B cell (primary cell): ENCODE results near the gene ENTHD1. TPM values are rescaled to one million over a fixed set of nuclear protein-coding genes. Genes with fewer than 3 reads are reported as not detected.

Experiments used
- ATAC-seq: fragments of 200-7000 bp; cut with Tn5 transposase; one replicate; pipeline ENCODE4 v1.10.0; 2021; ENCODE audit warnings: low read depth, mild to moderate bottlenecking, moderate number of reproducible peaks, moderate library complexity
- CTCF ChIA-PET: fragments of 350-600 bp; sonication (Branson Sonifier 250); formaldehyde crosslinking; loops from one replicate; lab custom pipeline; 2021; ENCODE audit warnings: antibody characterized with exemption, inconsistent platforms; lab: Charles Lee
- POLR2A ChIA-PET: fragments of 350-600 bp; sonication (Branson Sonifier 250); formaldehyde crosslinking; loops from one replicate; lab custom pipeline; 2021; ENCODE audit warnings: antibody characterized with exemption; lab: Charles Lee
- DNase-seq: peaks from one replicate; pipeline ENCODE4 v3.0.0; 2013
- H2AFZ ChIP-seq: 2 replicates; pipeline ENCODE4 v1.6.1; 2012; ENCODE audit warnings: mild to moderate bottlenecking, low read depth, low read length; ENCODE audit not compliant: insufficient read depth, poor library complexity, severe bottlenecking
- H3K27ac ChIP-seq, 2 donors: 1 replicate in 1 of 2; 2 replicates in 1 of 2; pipeline ENCODE4 v1.5.1; 2012 to 2013; ENCODE audit warnings: low read length in 2 of 2, mild to moderate bottlenecking in 2 of 2, moderate library complexity in 1 of 2
- H3K27me3 ChIP-seq, 4 experiments: fragments of 200-600 bp in 1 of 4; sonication (generic) in 1 of 4; replicated peaks in 1 of 4; 1 replicate in 2 of 4; 2 replicates in 2 of 4; pipeline versions ENCODE4 v1.6.1 to v1.7.0; 2013 to 2016; ENCODE audit warnings: low read length in 3 of 4, mild to moderate bottlenecking in 2 of 4, mixed read lengths in 1 of 4, moderate library complexity in 1 of 4; ENCODE audit not compliant: insufficient read depth in 4 of 4, control insufficient read depth in 3 of 4; ENCODE audit errors: control extremely low read depth in 1 of 4
- H3K36me3 ChIP-seq, 2 experiments: replicated peaks in 1 of 2; 1 replicate in 1 of 2; 2 replicates in 1 of 2; pipeline versions ENCODE4 v1.6.1 to v1.7.1; 2013; ENCODE audit warnings: low read length in 1 of 2; ENCODE audit not compliant: insufficient read depth in 2 of 2, control insufficient read depth in 1 of 2; ENCODE audit errors: control extremely low read depth in 1 of 2, extremely low read depth in 1 of 2
- H3K4me1 ChIP-seq, 2 donors: fragments of 200-600 bp in 1 of 2; sonication (generic) in 1 of 2; 1 replicate in 1 of 2; 2 replicates in 1 of 2; pipeline versions ENCODE4 v1.5.1 to v1.6.1; 2013 to 2017; ENCODE audit warnings: low read length in 2 of 2; ENCODE audit not compliant: control insufficient read depth in 2 of 2, insufficient read depth in 2 of 2
- H3K4me2 ChIP-seq: replicated peaks from 2 replicates; pipeline ENCODE3; 2012; ENCODE audit warnings: mild to moderate bottlenecking, low read depth, low read length; ENCODE audit not compliant: poor library complexity, severe bottlenecking
- H3K4me3 ChIP-seq, 5 experiments: fragments of 200-600 bp in 1 of 5; sonication (generic) in 1 of 5; 1 replicate in 3 of 5; 2 replicates in 2 of 5; pipeline versions ENCODE4 v1.5.1 to v1.7.0; 2011 to 2016; ENCODE audit warnings: low read length in 4 of 5, mild to moderate bottlenecking in 4 of 5, low read depth in 2 of 5, control low read depth in 1 of 5, moderate library complexity in 1 of 5; ENCODE audit not compliant: insufficient read depth in 1 of 5; ENCODE audit errors: control extremely low read depth in 1 of 5, extremely low read depth in 1 of 5
- H3K79me2 ChIP-seq: fragments of 200-600 bp; sonication (generic); one replicate; pipeline ENCODE4 v1.6.0; 2016; ENCODE audit warnings: low read length; ENCODE audit not compliant: control insufficient read depth, insufficient read depth
- H3K9ac ChIP-seq: fragments of 200-600 bp; sonication (generic); 2 replicates; pipeline ENCODE4 v1.6.1; 2017; ENCODE audit warnings: mild to moderate bottlenecking, low read length, moderate library complexity
- H3K9me3 ChIP-seq, 3 donors: one replicate each; pipeline versions ENCODE4 v1.6.1 to v1.7.1; 2013; ENCODE audit warnings: low read length in 2 of 3; ENCODE audit not compliant: control insufficient read depth in 2 of 3, insufficient read depth in 1 of 3; ENCODE audit errors: control extremely low read depth in 1 of 3
- H4K20me1 ChIP-seq: 2 replicates; pipeline ENCODE4 v1.6.0; 2012; ENCODE audit warnings: mild to moderate bottlenecking, low read length; ENCODE audit not compliant: insufficient read depth, control insufficient read depth, poor library complexity, severe bottlenecking
- H3K27ac Mint-ChIP-seq: one replicate; pipeline ENCODE4 v1.8.0; 2021; ENCODE audit warnings: mixed read lengths
- H3K27me3 Mint-ChIP-seq: one replicate; pipeline ENCODE4 v1.8.0; 2021; ENCODE audit warnings: mixed read lengths
- H3K4me1 Mint-ChIP-seq: one replicate; pipeline ENCODE4 v1.8.0; 2021; ENCODE audit warnings: mixed read lengths
- H3K4me3 Mint-ChIP-seq: one replicate; pipeline ENCODE4 v1.8.0; 2021; ENCODE audit warnings: mixed read lengths
- H3K9me3 Mint-ChIP-seq: one replicate; pipeline ENCODE4 v1.8.0; 2022; ENCODE audit warnings: mixed read lengths; ENCODE audit not compliant: insufficient read depth
- CTCF ChIP-seq: fragments of 200-600 bp; IDR thresholded peaks from one replicate; pipeline ENCODE4 v1.8.0; 2022; ENCODE audit warnings: antibody characterized with exemption, mild to moderate bottlenecking
- EZH2 ChIP-seq: IDR thresholded peaks from 2 replicates; pipeline ENCODE4 v1.6.1; 2012; ENCODE audit warnings: borderline replicate concordance, low read depth, mild to moderate bottlenecking, moderate library complexity, low read length; ENCODE audit not compliant: insufficient read depth, poor library complexity, severe bottlenecking
- WGBS: methylation state at CpG from one replicate; pipeline ENCODE4 v1.1.5; 2013; ENCODE audit warnings: missing lambda C conversion rate; ENCODE audit not compliant: insufficient coverage; 5-methylcytosine and 5-hydroxymethylcytosine counted together
- intact Hi-C: fragments of 100-400 bp; cut with micrococcal nuclease; formaldehyde crosslinking; loops from one replicate; pipeline ENCODE4 v1.10.0; 2022
- polyA plus RNA-seq: library from polyadenylated mRNA; depleted of rRNA; stranded (reverse); fragments of >200 nt; gene quantifications from 2 replicates; pipeline ENCODE4 v1.2.3, GENCODE V29; 2012
- total RNA-seq, 2 donors: library from RNA; stranded (reverse); fragments of 120-200 nt in 1 of 2; gene quantifications; 1 replicate in 1 of 2; 2 replicates in 1 of 2; pipeline versions ENCODE4 v1.2.3 to v1.2.4, GENCODE V29; 2013 to 2022

Gene ENTHD1
- total and polyA plus RNA-seq, 2 donors (not counting 1 experiment from before 2014, with no cell fraction given) = not detected

DNA sequence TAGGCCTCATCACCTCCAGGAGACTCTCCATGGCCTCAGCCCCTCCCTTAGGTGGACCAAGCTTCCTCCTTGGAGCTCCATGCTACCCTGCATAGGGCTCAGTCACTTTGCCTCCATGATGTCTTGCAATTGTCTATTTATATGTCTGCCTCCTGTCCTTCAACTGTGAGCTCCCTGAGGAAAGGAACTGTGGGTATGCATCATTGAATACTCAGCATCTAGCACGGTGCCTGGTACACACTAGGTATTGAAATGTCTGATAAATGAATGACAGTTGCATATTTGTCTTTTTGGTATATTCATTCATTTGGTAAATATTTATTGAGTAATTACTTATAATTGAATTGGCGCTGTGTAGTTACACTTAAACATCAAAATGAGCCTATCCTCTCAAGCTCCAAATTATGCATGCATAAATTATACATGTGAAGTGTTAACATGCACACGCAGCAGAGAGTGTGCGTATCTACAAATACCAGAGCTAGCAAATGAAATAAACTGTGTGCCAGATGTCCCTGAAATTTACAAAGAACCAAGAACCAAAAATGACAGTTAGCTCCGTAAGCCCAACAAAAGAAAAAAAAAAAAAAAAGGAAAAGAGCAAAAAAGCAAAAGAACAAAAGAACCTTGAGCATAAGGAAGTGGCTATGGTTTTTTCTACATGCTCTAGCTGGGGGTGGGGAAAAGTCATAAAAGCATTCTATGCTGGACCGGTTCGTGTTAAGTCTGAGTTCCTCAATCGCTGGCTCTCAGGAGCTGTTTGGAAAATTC is 32.5 kb upstream of the ENTHD1 start:
- CTCF ChIA-PET = interaction anchor here (0.9 to 1.9 kb wide), 4 partner anchors 14 to 31 kb away, joined by 3 to 4 read pairs (median 4); no protein-coding TSS in a partner anchor
- H4K20me1 ChIP-seq = peaks cover 3% of the 10 kb centered on the region
- H3K27me3 Mint-ChIP-seq = peaks cover 7% of the 10 kb centered on the region
- H3K4me1 Mint-ChIP-seq = peaks cover 38% of the 10 kb centered on the region
- no peak for TF ChIP-seq CTCF
- TF ChIP-seq EZH2 = no peak
- H3K36me3 ChIP-seq = peaks cover 3% of the 10 kb centered on the region in 2 experiments
- no peak overlapping the region for H3K9ac ChIP-seq
- H3K27me3 ChIP-seq = no peaks in the 10 kb centered on the region
- H3K4me2 ChIP-seq = peak overlapping the region; percentile 37
- WGBS = 13% methylated on average over 3 of the region's 8 CpGs
- no peak overlapping the region for H3K27ac ChIP-seq
- no peak overlapping the region for H3K27ac Mint-ChIP-seq
- no peak for ATAC-seq
- POLR2A ChIA-PET = no interaction called here
- no peak overlapping the region for H2AFZ ChIP-seq
- H3K4me1 ChIP-seq = peaks cover 21 to 37% of the 10 kb centered on the region in 2 donors
- H3K9me3 ChIP-seq = no peaks in the 10 kb centered on the region
- intact Hi-C loops = no loop called here
- H3K9me3 Mint-ChIP-seq = no peaks in the 10 kb centered on the region
- H3K79me2 ChIP-seq = peaks cover 75% of the 10 kb centered on the region
- no peak overlapping the region for H3K4me3 Mint-ChIP-seq
- DNase-seq = no peak
- H3K4me3 ChIP-seq = no peak overlapping the region

GRCh38 chr22:39925273-39925672 is 31.7 kb upstream of the ENTHD1 start:
- WGBS = 100% methylated on average over 1 of the region's 2 CpGs
- Histone ChIP-seq H3K4me2 (no peak overlapping the region), H3K4me1 (peaks cover 14 to 29% of the 10 kb centered on the region in 2 donors), H3K79me2 (peaks cover 76% of the 10 kb centered on the region), H3K27me3 (no peaks in the 10 kb centered on the region), H3K4me3 (no peak overlapping the region), H4K20me1 (peaks cover 2% of the 10 kb centered on the region), H3K9ac (no peak overlapping the region), H3K36me3 (peaks cover 3% of the 10 kb centered on the region in 2 experiments), H3K9me3 (no peaks in the 10 kb centered on the region), H3K27ac (no peak overlapping the region), H2AFZ (no peak overlapping the region)
- ChIA-PET POLR2A (no interaction called here), CTCF (interaction anchor here (1.2 kb wide), 1 partner anchor 15 kb away, joined by 3 read pairs; no protein-coding TSS in a partner anchor)
- TF ChIP-seq EZH2 (no peak), CTCF (no peak)
- Mint-ChIP-seq H3K27me3 (peaks cover 7% of the 10 kb centered on the region), H3K9me3 (no peaks in the 10 kb centered on the region), H3K4me1 (peaks cover 45% of the 10 kb centered on the region), H3K4me3 (no peak overlapping the region), H3K27ac (no peak overlapping the region)
- no peak for ATAC-seq
- intact Hi-C loops = no loop called here
- no peak for DNase-seq
